H9 (cell line): ENCODE data around the gene NAPEPLD. TPM values are rescaled to one million over a fixed set of nuclear protein-coding genes. Genes with fewer than 3 reads are reported as not detected.

Experiments
- DNase-seq: peaks from one replicate; pipeline ENCODE4 v3.0.0-alpha.2; 2017
- H2AFZ ChIP-seq: one replicate; pipeline ENCODE4 v1.6.1; 2013; ENCODE audit warnings: mild to moderate bottlenecking, low read length, control low read depth, moderate library complexity
- H2AK5ac ChIP-seq: 2 replicates; pipeline ENCODE4 v1.6.1; 2013; ENCODE audit warnings: low read length, control low read depth, mixed read lengths; ENCODE audit not compliant: insufficient read length
- H2BK120ac ChIP-seq: one replicate; pipeline ENCODE4 v1.6.1; 2013; ENCODE audit warnings: low read depth, mild to moderate bottlenecking, low read length, control low read depth, inconsistent platforms; ENCODE audit not compliant: poor library complexity, severe bottlenecking
- H2BK12ac ChIP-seq: 2 replicates; pipeline ENCODE4 v1.6.1; 2013; ENCODE audit warnings: low read length, control low read depth, mixed read lengths, low read depth; ENCODE audit not compliant: insufficient read length
- H2BK15ac ChIP-seq: 2 replicates; pipeline ENCODE4 v1.6.1; 2013; ENCODE audit warnings: low read depth, low read length, control low read depth
- H2BK20ac ChIP-seq: one replicate; pipeline ENCODE4 v1.6.1; 2013; ENCODE audit warnings: low read depth, mild to moderate bottlenecking, low read length, control low read depth, inconsistent platforms; ENCODE audit not compliant: poor library complexity, severe bottlenecking
- H2BK5ac ChIP-seq: 2 replicates; pipeline ENCODE4 v1.6.1; 2013; ENCODE audit warnings: low read length, control low read depth, mixed read lengths; ENCODE audit not compliant: insufficient read length
- H3K14ac ChIP-seq: 2 replicates; pipeline ENCODE4 v1.6.1; 2013; ENCODE audit warnings: low read length, control low read depth; ENCODE audit not compliant: insufficient read depth
- H3K18ac ChIP-seq: 2 replicates; pipeline ENCODE4 v1.6.1; 2013; ENCODE audit warnings: low read depth, mild to moderate bottlenecking, mixed read lengths, low read length, control low read depth; ENCODE audit not compliant: insufficient read length
- H3K23ac ChIP-seq: 2 replicates; pipeline ENCODE4 v1.6.1; 2013; ENCODE audit warnings: low read length, control low read depth, mixed read lengths, low read depth; ENCODE audit not compliant: insufficient read length
- H3K23me2 ChIP-seq: 2 replicates; pipeline ENCODE4 v1.6.1; 2013; ENCODE audit warnings: low read depth, mild to moderate bottlenecking, mixed read lengths, low read length, control low read depth; ENCODE audit not compliant: insufficient read length, poor library complexity, severe bottlenecking
- H3K27ac ChIP-seq: 2 replicates; pipeline ENCODE4 v1.5.1; 2013; ENCODE audit warnings: low read length, control low read depth, mixed read lengths, low read depth; ENCODE audit not compliant: insufficient read length
- H3K27me3 ChIP-seq: 2 replicates; pipeline ENCODE4 v1.6.1; 2013; ENCODE audit warnings: low read length, control low read depth, inconsistent platforms; ENCODE audit not compliant: insufficient read depth
- H3K4ac ChIP-seq: 2 replicates; pipeline ENCODE4 v1.6.1; 2013; ENCODE audit warnings: low read depth, mild to moderate bottlenecking, control low read depth, inconsistent platforms, low read length, moderate library complexity
- H3K4me1 ChIP-seq: 2 replicates; pipeline ENCODE4 v1.6.1; 2013; ENCODE audit warnings: low read length, control low read depth, inconsistent platforms; ENCODE audit not compliant: insufficient read depth
- H3K4me2 ChIP-seq: 2 replicates; pipeline ENCODE4 v1.6.1; 2013; ENCODE audit warnings: low read length, control low read depth, mixed read lengths; ENCODE audit not compliant: insufficient read length, insufficient read depth
- H3K56ac ChIP-seq: 2 replicates; pipeline ENCODE4 v1.6.1; 2013; ENCODE audit warnings: low read depth, mild to moderate bottlenecking, mixed read lengths, low read length, control low read depth; ENCODE audit not compliant: insufficient read length
- H3K79me1 ChIP-seq: 2 replicates; pipeline ENCODE4 v1.6.1; 2013; ENCODE audit warnings: low read depth, mild to moderate bottlenecking, moderate library complexity, low read length, control low read depth, inconsistent platforms; ENCODE audit not compliant: insufficient read depth, poor library complexity, severe bottlenecking
- H3K79me2 ChIP-seq: 2 replicates; pipeline ENCODE4 v1.6.1; 2013; ENCODE audit warnings: low read length, control low read depth, inconsistent platforms; ENCODE audit not compliant: insufficient read depth
- H3K9ac ChIP-seq: 2 replicates; pipeline ENCODE4 v1.6.1; 2013; ENCODE audit warnings: low read length, control low read depth, mixed read lengths; ENCODE audit not compliant: insufficient read length; ENCODE audit errors: extremely low read depth
- H3K9me3 ChIP-seq: one replicate; pipeline ENCODE4 v1.6.1; 2013; ENCODE audit warnings: low read depth, low read length, inconsistent platforms; ENCODE audit not compliant: control insufficient read depth
- H3T11ph ChIP-seq: one replicate; pipeline ENCODE4 v1.6.1; 2013; ENCODE audit warnings: mild to moderate bottlenecking, low read length, control low read depth, inconsistent platforms
- H4K20me1 ChIP-seq: one replicate; pipeline ENCODE4 v1.6.1; 2013; ENCODE audit not compliant: control insufficient read depth, insufficient read length, insufficient read depth
- H4K5ac ChIP-seq: 2 replicates; pipeline ENCODE4 v1.6.1; 2013; ENCODE audit warnings: low read depth, mild to moderate bottlenecking, mixed read lengths, low read length, control low read depth; ENCODE audit not compliant: insufficient read length
- H4K8ac ChIP-seq: replicated peaks from 2 replicates; pipeline ENCODE4 v1.6.1; 2013; ENCODE audit warnings: low read length, control low read depth, mixed read lengths, low read depth; ENCODE audit not compliant: insufficient read length
- H4K91ac ChIP-seq: 2 replicates; pipeline ENCODE4 v1.6.1; 2013; ENCODE audit warnings: low read depth, mild to moderate bottlenecking, moderate library complexity, mixed read lengths, low read length, control low read depth; ENCODE audit not compliant: insufficient read length
- H3K27ac Mint-ChIP-seq, 3 experiments: 2 replicates in 2 of 3; 3 replicates in 1 of 3; pipeline ENCODE4 v1.8.0; 2020 to 2021; ENCODE audit warnings: mixed read lengths in 3 of 3, mild to moderate bottlenecking in 1 of 3, moderate library complexity in 1 of 3
- H3K27me3 Mint-ChIP-seq: 2 replicates; pipeline ENCODE4 v1.8.0; 2021; ENCODE audit warnings: low read depth, mild to moderate bottlenecking, moderate library complexity, mixed read lengths
- H3K36me3 Mint-ChIP-seq, 3 experiments: 2 replicates in 2 of 3; 3 replicates in 1 of 3; pipeline ENCODE4 v1.8.0; 2020 to 2021; ENCODE audit warnings: low read depth in 3 of 3, mixed read lengths in 3 of 3; ENCODE audit not compliant: insufficient read depth in 1 of 3
- H3K4me1 Mint-ChIP-seq, 2 experiments: 2 replicates each; pipeline ENCODE4 v1.8.0; 2020; ENCODE audit warnings: mixed read lengths in 2 of 2
- H3K4me3 Mint-ChIP-seq, 2 experiments: 2 replicates in 1 of 2; 3 replicates in 1 of 2; pipeline ENCODE4 v1.8.0; 2020 to 2021; ENCODE audit warnings: mild to moderate bottlenecking in 2 of 2, mixed read lengths in 2 of 2, moderate library complexity in 1 of 2
- H3K9me3 Mint-ChIP-seq, 2 experiments: 2 replicates in 1 of 2; 3 replicates in 1 of 2; pipeline ENCODE4 v1.8.0; 2020; ENCODE audit warnings: mild to moderate bottlenecking in 2 of 2, mixed read lengths in 2 of 2, moderate library complexity in 1 of 2
- WGBS: extraction: QIAGEN DNeasy Blood & Tissue Kit; methylation state at CpG from one replicate; pipeline ENCODE4 v1.1.7; 2013; ENCODE audit warnings: missing lambda C conversion rate, low lambda C conversion rate, mixed read lengths; ENCODE audit not compliant: insufficient read length; ENCODE audit errors: extremely low coverage; 5-methylcytosine and 5-hydroxymethylcytosine counted together
- total RNA-seq: library from RNA; stranded (reverse); gene quantifications from 2 replicates; pipeline ENCODE4 v1.2.1, GENCODE V29; 2021
- TF ChIP-seq, protein P1 (sequence below): fragments of 200-600 bp; sonication (generic); conservative IDR thresholded peaks from 3 replicates; pipeline ENCODE4 v1.8.0; 2021; ENCODE audit warnings: antibody characterized with exemption, mild to moderate bottlenecking

NAPEPLD gene
- total RNA-seq, 1 experiment from 2014 or later = 9.3 TPM

- no peak overlapping the region for H2AFZ ChIP-seq
- DNase-seq = no peak
- H3K9me3 ChIP-seq = no peaks in the 10 kb centered on the region
- no peak overlapping the region for H3K18ac ChIP-seq
- no peaks in the 10 kb centered on the region for H4K20me1 ChIP-seq
- H3K4me3 Mint-ChIP-seq = no peak overlapping the region
- H3K27ac ChIP-seq = no peak overlapping the region
- no peak overlapping the region for H3K27ac Mint-ChIP-seq
- H3K27me3 ChIP-seq = no peaks in the 10 kb centered on the region
- H2BK12ac ChIP-seq = no peak overlapping the region
- no peak overlapping the region for H3K23ac ChIP-seq
- H3T11ph ChIP-seq = no peak overlapping the region
- no peak overlapping the region for H3K4me2 ChIP-seq
- H3K4ac ChIP-seq = no peak overlapping the region
- no peaks in the 10 kb centered on the region for H3K9me3 Mint-ChIP-seq
- no peak overlapping the region for H2BK5ac ChIP-seq
- no peak overlapping the region for H2AK5ac ChIP-seq
- WGBS = no CpG with 5 or more reads among the region's 3 CpGs
- no peaks in the 10 kb centered on the region for H3K4me1 ChIP-seq
- no peak overlapping the region for H4K91ac ChIP-seq
- H3K9ac ChIP-seq = no peak overlapping the region
- no peak overlapping the region for H4K8ac ChIP-seq
- H3K4me1 Mint-ChIP-seq = peaks cover 20 to 31% of the 10 kb centered on the region in 2 experiments
- H3K56ac ChIP-seq = no peak overlapping the region
- peaks cover 10 to 22% (median 13%) of the 10 kb centered on the region in 3 experiments; a peak in 6 of 7 replicates for H3K36me3 Mint-ChIP-seq
- H4K5ac ChIP-seq = no peak overlapping the region
- H3K14ac ChIP-seq = no peak overlapping the region
- no peak overlapping the region for H2BK15ac ChIP-seq
- TF ChIP-seq, protein P1, sequence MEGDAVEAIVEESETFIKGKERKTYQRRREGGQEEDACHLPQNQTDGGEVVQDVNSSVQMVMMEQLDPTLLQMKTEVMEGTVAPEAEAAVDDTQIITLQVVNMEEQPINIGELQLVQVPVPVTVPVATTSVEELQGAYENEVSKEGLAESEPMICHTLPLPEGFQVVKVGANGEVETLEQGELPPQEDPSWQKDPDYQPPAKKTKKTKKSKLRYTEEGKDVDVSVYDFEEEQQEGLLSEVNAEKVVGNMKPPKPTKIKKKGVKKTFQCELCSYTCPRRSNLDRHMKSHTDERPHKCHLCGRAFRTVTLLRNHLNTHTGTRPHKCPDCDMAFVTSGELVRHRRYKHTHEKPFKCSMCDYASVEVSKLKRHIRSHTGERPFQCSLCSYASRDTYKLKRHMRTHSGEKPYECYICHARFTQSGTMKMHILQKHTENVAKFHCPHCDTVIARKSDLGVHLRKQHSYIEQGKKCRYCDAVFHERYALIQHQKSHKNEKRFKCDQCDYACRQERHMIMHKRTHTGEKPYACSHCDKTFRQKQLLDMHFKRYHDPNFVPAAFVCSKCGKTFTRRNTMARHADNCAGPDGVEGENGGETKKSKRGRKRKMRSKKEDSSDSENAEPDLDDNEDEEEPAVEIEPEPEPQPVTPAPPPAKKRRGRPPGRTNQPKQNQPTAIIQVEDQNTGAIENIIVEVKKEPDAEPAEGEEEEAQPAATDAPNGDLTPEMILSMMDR = no peak
- peaks cover 13% of the 10 kb centered on the region for H3K23me2 ChIP-seq
- peaks cover 3% of the 10 kb centered on the region; the same call in 1 of the 2 replicates for H3K79me2 ChIP-seq
- no peak overlapping the region for H2BK120ac ChIP-seq
- H2BK20ac ChIP-seq = no peak overlapping the region
- no peaks in the 10 kb centered on the region for H3K79me1 ChIP-seq
- H3K27me3 Mint-ChIP-seq = no peaks in the 10 kb centered on the region
Measured at GRCh38 chr7:103077318-103077717, 71.6 kb downstream of the NAPEPLD start.
